A172 (cell line): Measurements from ENCODE around the gene USP20. TPM values are rescaled to one million over a fixed set of nuclear protein-coding genes. Genes with fewer than 3 reads are reported as not detected.

Experiments used
- DNase-seq: peaks from one replicate; pipeline ENCODE4 v3.0.0-alpha.2; 2015; ENCODE audit warnings: low spot score
- total RNA-seq: library from RNA; depleted of rRNA; stranded (reverse); fragments of >200 nt; shearing (Covaris generic); gene quantifications from 2 replicates; pipeline ENCODE4 v1.2.3, GENCODE V29; 2014

Gene USP20
- total RNA-seq, 1 experiment from 2014 or later = 7.0 TPM

DNA sequence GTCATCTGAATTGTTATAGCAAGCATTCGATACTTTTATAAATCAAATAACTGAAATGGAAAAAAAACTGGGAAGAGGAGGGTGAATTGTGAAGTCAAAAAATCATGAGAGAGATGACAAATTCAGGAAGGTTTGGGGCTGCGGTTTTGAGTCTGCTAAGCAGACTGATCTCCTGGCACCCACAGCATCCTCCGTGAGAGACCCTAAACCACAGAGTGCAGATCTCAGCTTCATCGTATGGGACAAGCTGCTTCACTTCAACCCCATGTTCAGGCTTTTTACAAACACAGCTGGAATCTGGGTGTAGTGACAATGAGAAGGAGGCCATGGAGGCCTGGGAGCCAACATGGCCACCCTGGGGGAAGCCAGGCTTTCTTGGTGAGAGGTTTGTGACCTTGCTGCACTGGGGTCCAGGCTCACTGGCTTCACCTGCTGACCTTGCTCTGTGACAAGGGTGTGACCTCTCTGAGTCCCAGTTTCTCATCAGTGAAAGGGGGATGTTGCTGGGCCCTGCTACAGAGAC, 19.4 kb downstream of the USP20 start:
- DNase-seq = no peak

DNA sequence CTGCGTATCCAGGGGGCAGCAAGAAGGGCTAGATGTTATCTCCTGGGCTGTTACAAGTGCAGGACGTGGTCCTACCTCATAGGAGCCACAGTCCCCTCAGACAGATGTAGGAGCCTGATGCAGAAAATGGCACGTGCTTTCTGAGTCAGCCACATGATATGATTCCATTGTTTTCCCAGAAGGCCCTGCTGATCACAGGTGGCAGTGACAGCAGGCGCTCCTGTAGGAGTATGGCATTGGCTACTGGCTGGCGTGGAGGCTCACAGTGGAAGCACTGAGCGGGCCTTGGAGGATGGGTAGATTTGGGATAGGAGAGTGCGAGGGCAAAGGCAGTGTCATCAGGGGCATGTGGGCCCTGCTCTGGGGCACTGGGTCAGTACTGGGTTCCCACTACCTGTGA, 21.9 kb downstream of the USP20 start:
- no peak for DNase-seq

- DNase-seq = no peak
These were observed 23.1 kb downstream of the USP20 start for GRCh38 chr9:129858167-129858962.

DNA sequence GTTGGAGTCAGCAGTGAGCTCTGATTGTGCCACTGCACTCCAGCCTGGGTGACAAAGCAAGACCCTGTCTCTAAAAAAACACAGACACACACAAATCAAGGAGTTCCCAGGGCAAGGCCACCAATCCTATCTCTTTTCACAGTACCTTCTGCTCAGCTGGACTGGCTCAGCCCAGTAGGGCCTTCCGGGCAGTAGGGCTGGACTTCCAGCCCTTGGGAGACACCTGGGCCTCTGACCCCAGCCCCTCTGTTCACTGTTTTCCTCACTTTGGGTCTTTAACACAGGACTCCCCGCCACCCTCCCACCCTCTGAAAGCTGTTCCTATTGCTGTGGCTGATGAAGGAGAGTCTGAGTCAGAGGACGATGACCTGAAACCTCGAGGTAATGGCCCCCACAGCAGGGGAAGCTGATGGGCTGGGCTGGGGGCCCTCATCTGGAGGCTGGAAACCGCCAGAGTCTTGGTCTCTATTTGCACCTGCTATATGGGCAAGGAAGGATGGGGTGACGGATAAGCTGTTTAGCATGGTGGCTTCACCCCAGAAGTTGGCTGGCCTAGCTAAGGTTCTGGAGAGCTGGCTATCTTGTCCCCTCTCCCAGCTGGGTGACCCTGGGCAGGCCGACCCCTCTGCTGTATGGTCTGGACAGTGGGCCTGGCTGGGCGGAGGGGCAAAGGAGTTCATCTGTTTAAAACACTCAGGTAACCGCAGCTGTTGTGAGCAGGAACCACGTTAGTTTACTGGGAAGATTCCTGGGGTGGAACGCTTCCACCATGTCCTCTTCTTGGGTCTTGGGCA, 25.6 kb downstream of the USP20 start:
- DNase-seq = no peak

DNA sequence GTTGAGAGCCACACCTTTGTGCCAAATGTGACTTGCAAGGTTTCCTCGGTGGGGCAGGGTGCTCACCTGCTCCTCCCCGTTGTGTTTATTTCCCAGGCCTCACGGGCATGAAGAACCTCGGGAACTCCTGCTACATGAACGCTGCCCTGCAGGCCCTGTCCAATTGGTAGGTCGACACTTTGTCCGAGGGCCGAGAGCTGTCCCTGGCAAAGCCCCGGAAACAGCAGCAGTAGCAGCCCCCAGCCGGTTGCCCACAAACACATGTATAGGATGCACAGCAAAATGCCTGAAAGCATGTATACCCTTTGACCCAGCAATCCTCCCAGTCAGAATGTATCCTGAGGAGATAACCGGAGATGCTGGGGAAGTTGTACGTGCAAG, 26.2 kb downstream of the USP20 start:
- DNase-seq = no peak

- DNase-seq = peak; percentile 95
These were observed 27.9 kb downstream of the USP20 start for GRCh38 chr9:129863059-129863690.

- no peak for DNase-seq
These were observed 29.9 kb downstream of the USP20 start for GRCh38 chr9:129864991-129865647.

GRCh38 chr9:129865668-129866320, 30.5 kb downstream of the USP20 start:
- no peak for DNase-seq

GRCh38 chr9:129866394-129867135, 31.3 kb downstream of the USP20 start:
- DNase-seq = no peak

DNA sequence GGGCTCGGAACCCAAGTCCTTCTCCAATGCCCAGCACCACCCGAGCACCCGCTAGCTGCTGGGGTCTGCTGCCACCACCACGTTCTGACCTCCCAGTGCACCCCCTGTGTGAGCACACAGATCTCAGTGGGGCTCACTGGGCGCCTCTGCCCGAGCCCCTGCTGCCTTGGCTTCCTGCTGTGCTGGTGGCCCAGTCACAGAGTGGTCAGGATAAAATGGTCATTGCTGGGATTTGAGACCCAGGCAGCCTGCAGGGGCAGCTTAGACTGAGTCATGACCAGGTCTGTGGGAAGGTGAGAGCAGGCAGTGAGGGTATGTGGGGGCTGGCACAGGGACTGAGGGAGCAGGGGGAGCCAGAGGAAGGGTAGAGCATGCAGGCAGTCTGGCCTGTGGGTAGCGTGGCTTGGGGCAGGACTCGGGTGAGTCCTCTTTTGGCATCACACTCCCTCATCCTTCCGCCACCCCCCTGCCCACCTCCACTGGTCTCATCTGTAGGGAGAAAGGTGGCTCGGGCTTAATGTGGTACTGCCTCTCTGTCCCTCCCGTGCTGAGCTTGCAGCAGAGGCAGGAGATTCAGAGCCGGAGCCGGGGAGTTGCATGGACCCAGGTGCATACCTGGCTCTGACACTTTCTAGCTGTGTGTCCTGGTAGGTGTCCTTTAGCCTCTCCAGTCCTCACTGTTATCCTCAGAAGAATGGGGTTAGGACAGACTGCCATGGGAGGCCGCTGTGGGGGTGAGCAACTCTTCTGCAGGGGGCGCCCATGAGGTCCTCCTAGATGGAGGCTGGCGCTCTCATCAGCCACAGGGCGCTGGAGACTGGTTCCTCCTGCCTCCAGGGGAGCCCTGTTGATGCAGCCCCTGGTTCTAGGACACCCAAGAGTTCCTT, 32.1 kb downstream of the USP20 start:
- no peak for DNase-seq

- no peak for DNase-seq
These were observed 33.0 kb downstream of the USP20 start for GRCh38 chr9:129868023-129868871.

DNA sequence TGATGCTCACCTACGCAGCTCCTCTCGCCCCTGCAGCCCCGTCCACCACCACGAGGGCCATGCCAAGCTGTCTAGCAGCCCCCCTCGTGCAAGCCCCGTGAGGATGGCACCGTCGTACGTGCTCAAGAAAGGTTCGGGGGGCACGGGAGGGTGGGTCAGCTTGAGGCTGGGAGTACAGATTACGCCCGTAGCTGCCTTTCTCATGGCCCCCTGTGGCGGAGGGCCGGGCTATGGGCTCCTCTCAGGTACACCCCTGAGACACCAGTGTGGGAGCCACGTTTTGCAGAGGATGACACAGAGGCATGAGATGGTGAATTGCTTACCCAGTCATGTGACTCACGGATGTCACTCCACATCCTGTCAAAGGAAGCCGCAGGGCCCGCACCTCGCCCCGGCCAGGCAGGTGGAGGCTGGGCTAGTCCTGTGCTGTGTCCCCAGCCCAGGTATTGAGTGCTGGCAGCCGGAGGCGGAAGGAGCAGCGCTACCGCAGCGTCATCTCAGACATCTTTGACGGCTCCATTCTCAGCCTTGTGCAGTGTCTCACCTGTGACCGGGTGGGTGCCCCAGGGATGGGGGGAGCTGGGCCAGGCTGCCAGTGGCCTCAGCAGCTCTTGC, 33.7 kb downstream of the USP20 start:
- DNase-seq = peak; percentile 39

- no peak for DNase-seq
These were observed 34.6 kb downstream of the USP20 start for GRCh38 chr9:129869585-129870501.

DNA sequence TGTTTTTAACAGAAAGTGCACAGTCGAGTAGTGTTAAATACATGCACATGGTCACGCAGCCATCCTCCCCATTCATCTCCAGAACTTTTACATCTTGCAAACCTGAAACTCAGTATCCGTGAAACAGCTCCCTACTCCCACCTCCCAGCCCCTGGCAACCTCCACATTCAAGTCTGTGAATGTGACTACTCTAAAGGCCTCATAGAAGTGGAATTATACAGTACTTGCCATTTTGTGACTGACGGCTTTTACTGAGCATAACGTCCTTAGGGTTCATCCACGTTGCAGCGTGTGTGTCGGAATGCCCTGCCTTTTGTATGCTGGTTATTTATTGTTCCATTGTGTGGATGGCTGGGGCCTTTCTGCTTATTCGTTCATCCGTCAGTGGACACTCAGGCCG, 35.8 kb downstream of the USP20 start:
- no peak for DNase-seq

GRCh38 chr9:129873563-129874190, 38.4 kb downstream of the USP20 start:
- no peak for DNase-seq

GRCh38 chr9:129874261-129875101, 39.2 kb downstream of the USP20 start:
- DNase-seq = no peak
